AG04450 (cell line): ENCODE results near the gene TH. TPM values are rescaled to one million over a fixed set of nuclear protein-coding genes. Genes with fewer than 3 reads are reported as not detected.

Experiments
- CTCF ChIA-PET: fragments of 300-600, 350-600 bp; formaldehyde crosslinking; extraction: SDS; loops from one replicate; lab custom pipeline; 2022; ENCODE audit warnings: antibody characterized with exemption, inconsistent platforms; lab: Charles Lee
- POLR2A ChIA-PET: fragments of 350-600 bp; formaldehyde crosslinking; extraction: SDS; loops from one replicate; lab custom pipeline; 2021; ENCODE audit warnings: antibody characterized with exemption, inconsistent platforms; lab: Yijun Ruan, JAX
- DNase-seq: peaks from one replicate; pipeline ENCODE4 v3.0.0-alpha.2; 2011; ENCODE audit warnings: low read depth, low spot score
- H3K27ac ChIP-seq: one replicate; pipeline ENCODE4 v1.5.1; 2012; ENCODE audit warnings: low read depth, low read length, control low read depth
- H3K27me3 ChIP-seq: one replicate; pipeline ENCODE4 v1.6.0; 2012; ENCODE audit warnings: low read length; ENCODE audit not compliant: control insufficient read depth, insufficient read depth
- H3K4me3 ChIP-seq: 2 replicates; pipeline ENCODE4 v1.5.1; 2011; ENCODE audit warnings: mild to moderate bottlenecking, low read depth, low read length, control low read depth
- H3K9me3 ChIP-seq: 2 replicates; pipeline ENCODE4 v1.5.1; 2012; ENCODE audit warnings: low read length; ENCODE audit not compliant: control insufficient read depth, insufficient read depth
- CTCF ChIP-seq: IDR thresholded peaks from 2 replicates; pipeline ENCODE4 v1.5.1; 2011; ENCODE audit warnings: low read depth, low read length, control low read depth, inconsistent platforms
- polyA plus RNA-seq: library from polyadenylated mRNA; depleted of rRNA; stranded (reverse); fragments of >200 nt; gene quantifications from 2 replicates; pipeline ENCODE4 v1.2.3, GENCODE V29; 2011

TH gene
- polyA plus RNA-seq, 1 experiment, result not detected

- Histone ChIP-seq H3K9me3 (peaks cover 9% of the 10 kb centered on the region; the same call in 1 of the 2 replicates), H3K27ac (no peak overlapping the region), H3K4me3 (no peak overlapping the region), H3K27me3 (peaks cover 17% of the 10 kb centered on the region)
- ChIA-PET CTCF (interaction anchor here (0.6 to 0.8 kb wide), 2 partner anchors 13 to 17 kb away, joined by 3 to 4 read pairs; no protein-coding TSS in a partner anchor), POLR2A (no interaction called here)
- DNase-seq, result no peak
- TF ChIP-seq CTCF, result no peak
Observed at GRCh38 chr11:2132874-2133240, 38.8 kb downstream of the TH start.

- H3K4me3 ChIP-seq, result no peak overlapping the region
- H3K9me3 ChIP-seq, result peaks cover 9% of the 10 kb centered on the region; the same call in 1 of the 2 replicates
- no peak for DNase-seq
- POLR2A ChIA-PET, result no interaction called here
- TF ChIP-seq CTCF, result no peak
- H3K27me3 ChIP-seq, result peaks cover 12% of the 10 kb centered on the region
- CTCF ChIA-PET, result interaction anchor here (0.6 to 0.8 kb wide), 2 partner anchors 14 to 17 kb away, joined by 3 to 4 read pairs; no protein-coding TSS in a partner anchor
- no peak overlapping the region for H3K27ac ChIP-seq
Observed at GRCh38 chr11:2132246-2132645, 39.4 kb downstream of the TH start.

GRCh38 chr11:2131371-2132236 is 40.0 kb downstream of the TH start:
- TF ChIP-seq CTCF, result no peak
- peaks cover 9% of the 10 kb centered on the region; the same call in 1 of the 2 replicates for H3K9me3 ChIP-seq
- no peak for DNase-seq
- H3K27me3 ChIP-seq, result peaks cover 9% of the 10 kb centered on the region
- no peak overlapping the region for H3K4me3 ChIP-seq
- H3K27ac ChIP-seq, result no peak overlapping the region
- ChIA-PET POLR2A (no interaction called here), CTCF (no interaction called here)

GRCh38 chr11:2130881-2131352 is 40.7 kb downstream of the TH start:
- Histone ChIP-seq H3K27me3 (peaks cover 8% of the 10 kb centered on the region), H3K4me3 (no peak overlapping the region), H3K27ac (no peak overlapping the region), H3K9me3 (peaks cover 9% of the 10 kb centered on the region; the same call in 1 of the 2 replicates)
- TF ChIP-seq CTCF, result no peak
- DNase-seq, result no peak
- ChIA-PET CTCF (no interaction called here), POLR2A (no interaction called here)
